Measurements from ENCODE around the gene CLCN5.
A peak's percentile ranks its signal among the peaks of the same experiment; 100 is the strongest.

CLCN5 gene

GRCh38 chrX:49922291-49923241 lies at the start of gene CLCN5:
Gene CLCN5, plus strand, starts transcription at chrX:49922596. Its CDS starts 2,703 bp downstream, at chrX:49925299.
- in situ Hi-C loops (cut with HindIII; ENCODE audit: low sequenced_read_pairs) = no loop called here
- no peak for TF ChIP-seq CTCF (IDR thresholded peaks at IDR 0.05; ENCODE audit: low read depth, low read length, missing control alignments)
- DNase-seq (ENCODE audit: low read depth) = peak; percentile 78
- peak within 1 kb of the TSS; percentile 61 for H3K4me3 ChIP-seq (ENCODE audit: low read depth, low read length)

GRCh38 chrX:49876750-49877149 lies 45.6 kb upstream of the CLCN5 start:
- TF ChIP-seq CTCF (IDR thresholded peaks at IDR 0.05; ENCODE audit: low read depth, low read length, missing control alignments) = peak; percentile 43
- H3K4me3 ChIP-seq (ENCODE audit: low read depth, low read length) = no peak overlapping the region
- no peak for DNase-seq (ENCODE audit: low read depth)
- in situ Hi-C loops (cut with HindIII; ENCODE audit: low sequenced_read_pairs) = no loop called here

GRCh38 chrX:49877397-49878101 lies 44.8 kb upstream of the CLCN5 start:
- H3K4me3 ChIP-seq (ENCODE audit: low read depth, low read length) = no peak overlapping the region
- DNase-seq (ENCODE audit: low read depth) = no peak
- TF ChIP-seq CTCF (IDR thresholded peaks at IDR 0.05; ENCODE audit: low read depth, low read length, missing control alignments) = no peak
- in situ Hi-C loops (cut with HindIII; ENCODE audit: low sequenced_read_pairs) = no loop called here

- no peak for TF ChIP-seq CTCF (IDR thresholded peaks at IDR 0.05; ENCODE audit: low read depth, low read length, missing control alignments)
- peak overlapping the region; percentile 46 for H3K4me3 ChIP-seq (ENCODE audit: low read depth, low read length)
- in situ Hi-C loops (cut with HindIII; ENCODE audit: low sequenced_read_pairs) = no loop called here
- no peak for DNase-seq (ENCODE audit: low read depth)
Measured at GRCh38 chrX:49878128-49878833, 44.1 kb upstream of the CLCN5 start.

GRCh38 chrX:49878834-49879655 lies 43.4 kb upstream of the CLCN5 start, which contains the start of gene USP27X:
Gene USP27X, plus strand, starts transcription at chrX:49879484. Its CDS starts 824 bp downstream, at chrX:49880308.
- in situ Hi-C loops (cut with HindIII; ENCODE audit: low sequenced_read_pairs) = no loop called here
- TF ChIP-seq CTCF (IDR thresholded peaks at IDR 0.05; ENCODE audit: low read depth, low read length, missing control alignments) = peak; percentile 64
- peak; percentile 64 for DNase-seq (ENCODE audit: low read depth)
- peak within 1 kb of the TSS; percentile 46 for H3K4me3 ChIP-seq (ENCODE audit: low read depth, low read length)

Data from astrocyte of the cerebellum (primary cell).